ENCODE results near the gene DNMT3A.

- TF ChIP-seq CTCF (IDR thresholded peaks at IDR 0.05) (no peak), EZH2 (IDR thresholded peaks at IDR 0.05; ENCODE audit: borderline replicate concordance, insufficient read depth, low read depth, low read length, poor library complexity, severe bottlenecking) (no peak)
Observed at GRCh38 chr2:25269233-25269632, 72.5 kb downstream of the DNMT3A start.

Measured in B cell (primary cell).